HG03039 (cell line): ENCODE data around the gene ADNP2.

ENCODE experiments used
- ATAC-seq: cut with Tn5 transposase; IDR thresholded peaks from one replicate; pipeline ENCODE4 v1.9.1; 2021; ENCODE audit warnings: mild to moderate bottlenecking, moderate library complexity; ENCODE audit not compliant: unreplicated experiment

Gene ADNP2

GRCh38 chr18:80106482-80107051 is 2.5 kb upstream of the ADNP2 start:
- no peak for ATAC-seq

- ATAC-seq = no peak
Measured at GRCh38 chr18:80107426-80107825, 1.6 kb upstream of the ADNP2 start.

DNA sequence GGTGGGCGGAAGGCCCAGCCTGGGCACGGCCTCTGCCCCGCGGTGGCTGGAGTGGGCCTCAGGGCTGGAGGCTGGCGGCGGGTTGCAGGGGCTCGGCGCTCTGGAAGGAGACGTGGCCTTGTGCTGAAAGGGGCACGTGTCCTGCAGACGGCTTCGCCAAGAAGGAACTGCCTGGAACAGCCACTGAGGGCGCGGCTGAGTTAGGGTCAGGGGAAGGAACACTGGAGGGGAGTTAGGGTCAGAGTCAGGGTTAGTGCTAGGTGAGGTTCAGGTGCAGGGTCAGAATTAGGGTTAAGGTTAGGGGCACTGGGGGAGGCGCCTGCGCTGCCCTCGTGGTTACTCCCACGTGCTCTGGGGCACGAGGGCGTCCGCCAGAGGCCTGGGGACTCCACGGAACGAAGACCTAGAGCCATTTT is 933 bp upstream of the ADNP2 start:
- ATAC-seq = no peak

GRCh38 chr18:80109676-80110078 is 615 bp downstream of the ADNP2 start:
- peak; percentile 25 for ATAC-seq

- no peak for ATAC-seq
Measured at GRCh38 chr18:80112624-80113248, 3.7 kb downstream of the ADNP2 start.

- no peak for ATAC-seq
Measured at GRCh38 chr18:80115035-80115434, 6.0 kb downstream of the ADNP2 start.

- no peak for ATAC-seq
Measured at GRCh38 chr18:80119111-80119510, 10.0 kb downstream of the ADNP2 start.

DNA sequence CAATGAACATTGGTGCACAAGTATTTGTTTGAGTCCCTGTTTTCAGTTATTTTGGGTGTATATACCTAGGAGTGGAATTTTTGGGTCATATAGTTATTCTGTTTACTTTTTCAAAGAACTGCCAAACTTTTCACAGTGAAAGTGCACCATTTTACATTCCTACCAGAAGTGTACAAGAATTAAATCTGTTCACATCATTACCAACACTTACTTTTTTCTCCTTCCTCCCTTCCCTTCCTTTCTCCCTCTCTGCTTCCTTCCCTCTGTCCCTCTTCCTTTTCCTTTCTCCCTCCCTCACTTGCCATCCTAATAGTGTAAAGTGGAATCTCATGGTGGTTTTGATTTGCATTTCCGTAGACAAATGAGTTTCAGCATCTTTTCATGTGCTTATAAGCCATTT is 11.9 kb downstream of the ADNP2 start:
- no peak for ATAC-seq

DNA sequence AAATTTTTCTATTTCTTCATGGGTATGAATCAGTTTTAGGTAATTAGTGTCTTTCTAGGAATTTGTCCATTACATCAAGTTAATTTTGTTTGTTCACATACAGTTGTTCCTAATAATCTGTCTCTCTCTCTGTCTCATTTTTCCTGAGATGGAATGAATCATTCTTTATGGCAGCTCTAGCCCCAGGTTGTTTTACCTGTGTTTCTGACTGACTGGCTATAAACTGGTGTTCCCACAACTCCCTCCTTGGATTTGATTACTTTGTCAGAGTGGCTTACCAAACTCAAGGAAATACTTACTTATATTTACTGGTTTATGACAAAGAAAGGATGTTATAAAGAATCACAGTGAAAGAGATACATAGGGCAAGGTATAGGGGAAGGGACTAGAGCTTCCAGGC is 15.1 kb downstream of the ADNP2 start:
- ATAC-seq = no peak

DNA sequence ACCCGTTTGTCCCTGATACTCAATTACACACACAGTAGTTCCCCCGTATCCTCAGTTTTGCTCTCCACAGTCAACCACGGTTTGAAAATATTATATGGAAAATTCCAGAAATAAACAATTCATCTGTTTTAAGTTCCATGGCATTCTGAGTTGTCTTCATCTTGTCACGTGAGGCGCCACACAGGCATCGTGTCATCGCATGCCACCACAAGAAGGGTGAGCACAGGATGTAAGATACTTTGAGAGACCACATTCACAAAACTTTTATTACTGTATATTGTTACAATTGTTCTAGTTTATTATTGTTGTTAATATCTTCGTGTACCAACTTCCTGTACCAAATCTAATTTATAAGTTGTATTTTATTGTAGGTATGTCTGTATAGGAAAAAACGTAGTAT is 17.7 kb downstream of the ADNP2 start:
- ATAC-seq = no peak

- ATAC-seq = no peak
Measured at GRCh38 chr18:80127635-80128034, 18.6 kb downstream of the ADNP2 start.

- ATAC-seq = no peak
Measured at GRCh38 chr18:80129672-80130367, 20.8 kb downstream of the ADNP2 start.

- ATAC-seq = no peak
Measured at GRCh38 chr18:80130555-80130954, 21.5 kb downstream of the ADNP2 start.

DNA sequence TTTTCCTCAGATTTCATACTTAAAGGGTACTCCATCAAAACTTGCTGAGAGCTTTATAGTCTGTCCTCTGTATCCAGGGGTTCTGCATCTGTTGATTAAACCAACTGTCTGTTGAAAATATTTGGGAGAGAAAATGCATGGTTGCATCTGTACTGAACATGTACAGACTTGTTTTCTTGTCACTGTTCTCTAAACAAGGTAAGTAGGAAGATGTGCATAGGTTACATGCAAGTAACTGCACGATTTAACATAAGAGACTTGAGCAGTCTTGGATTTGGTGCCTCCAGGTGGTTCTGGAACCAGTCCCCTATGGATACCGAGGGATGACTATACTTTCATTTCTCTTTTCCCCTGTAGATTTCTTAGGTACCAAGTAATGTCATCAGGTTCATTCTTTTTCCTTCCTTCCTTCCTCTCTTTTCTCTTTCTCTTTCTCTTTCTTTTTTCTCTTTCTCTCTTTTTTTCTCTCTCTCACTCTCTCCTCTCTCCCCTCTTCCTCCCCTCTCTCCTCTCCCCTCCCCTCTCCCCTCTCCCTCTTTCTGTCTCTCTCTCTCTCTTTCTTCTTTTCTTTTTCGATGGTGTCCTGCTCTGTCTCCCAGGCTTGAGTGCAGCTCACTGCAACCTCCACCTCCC is 23.2 kb downstream of the ADNP2 start:
- no peak for ATAC-seq

DNA sequence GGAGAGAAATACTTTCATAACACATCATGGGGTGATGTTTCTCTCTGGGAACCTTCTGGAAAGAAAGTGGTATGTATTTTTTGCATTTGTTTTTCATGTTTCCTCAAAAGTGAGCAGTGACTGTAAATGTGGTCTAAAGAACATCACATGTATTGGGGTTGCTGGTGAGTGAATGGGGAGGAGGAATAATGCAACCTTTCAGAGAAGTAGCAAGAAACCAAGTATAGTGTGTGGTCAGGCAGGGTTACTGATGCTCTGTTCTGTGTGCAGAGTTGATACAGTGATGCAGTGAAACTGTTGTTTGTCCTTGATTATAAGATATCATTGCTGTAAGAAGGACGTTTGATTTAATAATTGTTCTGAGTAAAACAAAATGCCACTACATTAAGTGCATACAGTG is 24.1 kb downstream of the ADNP2 start:
- no peak for ATAC-seq

DNA sequence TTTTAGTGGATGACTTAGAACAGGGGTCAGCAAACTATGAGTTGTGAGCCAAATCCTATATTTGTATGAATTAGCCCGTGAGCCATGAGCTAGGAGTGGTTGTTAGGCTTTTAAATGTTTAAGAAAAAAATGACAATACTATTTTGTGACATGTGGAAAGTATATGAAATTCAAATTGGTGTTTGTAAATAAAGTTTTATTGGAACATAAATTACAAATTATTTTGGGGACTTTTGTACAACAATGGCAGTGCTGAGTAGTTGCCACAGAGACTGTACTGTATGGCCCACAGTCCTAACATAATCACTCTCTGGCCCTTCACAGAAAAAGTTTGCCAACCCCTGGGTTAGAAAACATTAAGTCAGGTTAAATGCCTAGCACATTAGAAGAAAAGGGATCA is 26.1 kb downstream of the ADNP2 start:
- no peak for ATAC-seq

DNA sequence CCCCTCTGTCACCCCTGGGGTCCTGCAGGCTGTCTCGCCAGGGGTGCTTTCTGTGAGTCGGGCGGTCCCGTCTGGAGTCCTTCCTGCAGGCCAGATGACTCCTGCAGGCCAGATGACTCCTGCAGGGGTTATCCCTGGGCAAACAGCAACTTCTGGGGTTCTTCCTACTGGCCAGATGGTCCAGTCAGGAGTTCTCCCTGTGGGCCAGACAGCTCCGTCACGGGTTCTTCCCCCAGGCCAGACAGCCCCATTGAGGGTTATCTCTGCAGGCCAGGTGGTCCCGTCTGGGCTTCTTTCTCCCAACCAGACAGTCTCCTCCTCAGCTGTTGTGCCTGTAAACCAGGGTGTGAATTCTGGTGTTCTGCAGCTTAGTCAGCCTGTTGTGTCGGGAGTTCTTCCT is 27.6 kb downstream of the ADNP2 start:
- no peak for ATAC-seq

DNA sequence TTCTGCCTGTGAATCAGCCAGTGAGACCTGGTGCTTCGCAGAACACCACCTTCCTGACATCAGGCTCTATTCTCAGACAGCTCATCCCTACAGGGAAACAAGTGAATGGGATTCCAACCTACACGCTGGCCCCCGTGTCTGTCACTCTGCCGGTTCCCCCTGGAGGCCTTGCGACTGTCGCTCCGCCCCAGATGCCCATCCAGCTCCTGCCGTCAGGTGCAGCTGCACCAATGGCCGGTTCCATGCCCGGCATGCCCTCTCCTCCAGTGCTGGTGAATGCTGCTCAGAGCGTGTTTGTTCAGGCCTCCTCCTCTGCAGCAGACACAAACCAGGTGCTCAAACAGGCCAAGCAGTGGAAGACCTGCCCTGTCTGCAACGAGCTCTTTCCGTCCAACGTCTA is 28.1 kb downstream of the ADNP2 start:
- ATAC-seq = no peak

DNA sequence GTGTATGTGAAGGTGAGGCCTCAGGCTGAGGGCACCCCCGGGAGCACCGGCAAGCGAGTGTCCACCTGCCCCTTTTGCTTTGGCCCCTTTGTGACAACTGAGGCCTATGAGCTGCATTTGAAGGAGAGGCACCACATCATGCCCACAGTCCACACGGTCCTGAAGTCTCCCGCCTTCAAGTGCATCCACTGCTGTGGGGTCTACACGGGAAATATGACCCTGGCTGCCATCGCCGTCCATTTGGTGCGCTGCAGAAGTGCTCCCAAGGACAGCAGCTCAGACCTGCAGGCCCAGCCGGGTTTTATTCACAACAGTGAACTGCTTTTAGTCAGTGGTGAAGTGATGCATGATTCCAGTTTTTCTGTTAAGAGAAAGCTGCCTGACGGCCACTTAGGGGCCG is 28.9 kb downstream of the ADNP2 start:
- ATAC-seq = no peak

- ATAC-seq = no peak
Measured at GRCh38 chr18:80140455-80140985, 31.5 kb downstream of the ADNP2 start.

DNA sequence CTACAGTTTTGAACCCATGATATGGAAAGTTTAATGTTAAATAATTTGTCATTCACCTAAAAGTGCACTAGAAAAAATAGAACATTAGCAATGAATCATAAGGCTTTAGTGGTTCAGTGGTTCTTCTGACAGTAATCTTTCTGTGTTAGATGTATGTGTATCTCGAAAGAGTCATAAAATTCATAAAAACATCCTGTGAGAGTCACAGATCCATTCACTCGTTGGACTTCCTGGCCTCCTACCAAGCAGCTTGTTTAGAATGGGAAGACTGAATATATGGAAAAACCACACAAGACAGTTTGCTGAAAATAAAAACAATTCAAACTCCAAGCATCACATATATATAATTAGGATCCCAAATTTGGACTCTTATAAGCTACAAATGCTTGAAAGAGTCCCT is 34.8 kb downstream of the ADNP2 start:
- ATAC-seq = no peak
